ENCODE measurements around the gene ZBTB45. TPM values are rescaled to one million over a fixed set of nuclear protein-coding genes. Genes with fewer than 3 reads are reported as not detected.
A peak's percentile ranks its signal among the peaks of the same experiment; 100 is the strongest.

ZBTB45 gene
- total and polyA plus RNA-seq, 9 of the 15 experiments (the other 6 are each of a cell fraction or from before 2014, with no cell fraction given), result 0.08 to 16.1 (median 1.8) TPM

GRCh38 chr19:58499021-58499927 is 20.3 kb downstream of the ZBTB45 start (continued):
- TF ChIP-seq ZNF395 (CRISPR knock-in tag; IDR thresholded peaks at IDR 0.05), result no peak
- no peak; the same call in 1 of the 2 replicates for TF ChIP-seq MYNN (IDR thresholded peaks at IDR 0.05)
- no peak for TF ChIP-seq MYNN (CRISPR knock-in tag; IDR thresholded peaks at IDR 0.05)
- peak; percentile 75 for TF ChIP-seq SPI1 (IDR thresholded peaks at IDR 0.05; ENCODE audit: borderline replicate concordance, low read depth, low read length)
- peak; percentile 33; the same call in 1 of the 2 replicates for TF ChIP-seq LEF1 (IDR thresholded peaks at IDR 0.05)
- TF ChIP-seq HSF4 (CRISPR knock-in tag; IDR thresholded peaks at IDR 0.05; ENCODE audit: borderline replicate concordance), result no peak
- TF ChIP-seq MCM7 (IDR thresholded peaks at IDR 0.05), result no peak
- peak; percentile 86 to 93 for TF ChIP-seq MAZ (CRISPR knock-in tag; conservative IDR thresholded peaks at IDR 0.05 in 1 of 2, IDR thresholded peaks at IDR 0.05 in 1 of 2)
- TF ChIP-seq PTTG1 (tag; IDR thresholded peaks at IDR 0.05; ENCODE audit: low read depth), result no peak
- TF ChIP-seq CHD4 (IDR thresholded peaks at IDR 0.05; ENCODE audit: insufficient read depth, insufficient replicate concordance, low read depth, low read length, poor library complexity, severe bottlenecking), result no peak
- TF ChIP-seq HNRNPH1 (optimal IDR thresholded peaks at IDR 0.05; ENCODE audit: low read depth, low read length), result no peak
- no peak for TF ChIP-seq ZNF224 (CRISPR knock-in tag; IDR thresholded peaks at IDR 0.05)
- peak; percentile 92 for TF ChIP-seq E2F8 (IDR thresholded peaks at IDR 0.05; ENCODE audit: low read depth, partially characterized antibody)
- peak; percentile 97 for TF ChIP-seq C11orf30 (IDR thresholded peaks at IDR 0.05; ENCODE audit: low read depth)
- peak; percentile 51; the same call in 1 of the 2 replicates for TF ChIP-seq ZNF583 (CRISPR knock-in tag; IDR thresholded peaks at IDR 0.05)
- peak; percentile 69; the same call in 1 of the 2 replicates for TF ChIP-seq ATF1 (CRISPR knock-in tag; IDR thresholded peaks at IDR 0.05)
- peak; percentile 86 for TF ChIP-seq ATF1 (tag; IDR thresholded peaks at IDR 0.05)
- peak; percentile 23; the same call in 1 of the 2 replicates for TF ChIP-seq ZNF12 (CRISPR knock-in tag; IDR thresholded peaks at IDR 0.05)

Measured in K562 (cell line).